ENCODE results near the gene ASCL2.
"Not testable (repeated sequence)": the region's sequence is repeated elsewhere in the genome, so short reads cannot be mapped to it uniquely, and the experiment has no call there.

The ASCL2 gene

DNA sequence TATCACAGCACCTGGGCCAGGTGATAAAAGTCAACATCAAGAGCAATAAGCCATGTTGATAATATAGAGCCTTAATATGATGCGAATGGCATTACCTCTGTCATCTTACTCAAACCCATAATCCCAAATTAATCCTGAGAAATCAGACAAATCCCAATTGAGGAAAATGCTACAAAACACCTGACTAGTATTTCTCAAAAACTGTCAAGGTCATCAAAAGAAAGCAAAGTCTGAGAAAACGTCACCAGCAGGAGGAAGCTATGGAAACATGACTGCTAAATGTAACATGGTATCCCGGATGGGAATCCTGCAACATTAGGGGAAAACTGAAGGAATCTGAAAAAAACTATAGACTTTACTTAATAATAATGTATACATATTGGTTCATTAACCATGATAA lies 29.6 kb downstream of the ASCL2 start:
- TF ChIP-seq, protein P1, sequence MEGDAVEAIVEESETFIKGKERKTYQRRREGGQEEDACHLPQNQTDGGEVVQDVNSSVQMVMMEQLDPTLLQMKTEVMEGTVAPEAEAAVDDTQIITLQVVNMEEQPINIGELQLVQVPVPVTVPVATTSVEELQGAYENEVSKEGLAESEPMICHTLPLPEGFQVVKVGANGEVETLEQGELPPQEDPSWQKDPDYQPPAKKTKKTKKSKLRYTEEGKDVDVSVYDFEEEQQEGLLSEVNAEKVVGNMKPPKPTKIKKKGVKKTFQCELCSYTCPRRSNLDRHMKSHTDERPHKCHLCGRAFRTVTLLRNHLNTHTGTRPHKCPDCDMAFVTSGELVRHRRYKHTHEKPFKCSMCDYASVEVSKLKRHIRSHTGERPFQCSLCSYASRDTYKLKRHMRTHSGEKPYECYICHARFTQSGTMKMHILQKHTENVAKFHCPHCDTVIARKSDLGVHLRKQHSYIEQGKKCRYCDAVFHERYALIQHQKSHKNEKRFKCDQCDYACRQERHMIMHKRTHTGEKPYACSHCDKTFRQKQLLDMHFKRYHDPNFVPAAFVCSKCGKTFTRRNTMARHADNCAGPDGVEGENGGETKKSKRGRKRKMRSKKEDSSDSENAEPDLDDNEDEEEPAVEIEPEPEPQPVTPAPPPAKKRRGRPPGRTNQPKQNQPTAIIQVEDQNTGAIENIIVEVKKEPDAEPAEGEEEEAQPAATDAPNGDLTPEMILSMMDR (conservative IDR thresholded peaks at IDR 0.05; ENCODE audit: control insufficient read depth, insufficient read depth, low read depth, low read length) = no peak
- DNase-seq (ENCODE audit: low read depth) = no peak
- no peak overlapping the region for H3K4me3 ChIP-seq (ENCODE audit: control insufficient read depth, low read depth, low read length)

DNA sequence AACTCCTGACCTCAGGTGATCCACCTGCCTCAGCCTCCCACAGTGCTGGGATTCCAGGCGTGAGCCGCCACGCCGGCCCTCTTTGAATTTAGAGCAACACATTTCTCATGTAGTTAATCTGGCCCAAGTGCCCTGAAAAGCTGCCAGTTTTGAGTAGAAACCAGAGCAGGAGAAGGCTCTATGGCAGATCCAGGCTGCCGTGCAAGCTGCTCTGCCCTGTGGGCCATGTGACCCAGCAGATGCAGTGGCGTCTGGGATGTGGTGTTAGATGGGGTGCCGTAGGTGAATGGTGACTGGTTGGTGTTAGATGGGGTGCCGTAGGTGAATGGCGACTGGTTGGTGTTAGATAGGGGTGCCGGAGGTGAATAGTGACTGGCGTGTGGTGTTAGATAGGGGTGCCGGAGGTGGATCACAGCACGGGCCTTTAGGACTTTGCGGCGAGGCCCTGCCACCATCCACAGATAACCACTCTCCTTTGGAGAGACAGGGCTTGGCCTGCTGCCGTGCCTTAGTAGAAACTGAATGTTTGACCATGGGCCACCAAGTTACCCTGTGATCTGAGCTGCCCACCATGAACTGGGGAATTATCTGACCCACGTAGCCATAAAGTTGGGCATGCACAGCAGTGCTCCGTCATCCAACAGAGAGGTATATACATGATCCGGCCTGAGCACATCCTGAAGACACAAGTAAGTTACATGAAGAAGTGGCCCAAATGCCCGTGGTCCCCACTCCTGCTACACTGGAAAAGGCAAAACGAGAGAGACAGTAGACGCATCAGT lies 32.7 kb downstream of the ASCL2 start:
- TF ChIP-seq, protein P1 (conservative IDR thresholded peaks at IDR 0.05; ENCODE audit: control insufficient read depth, insufficient read depth, low read depth, low read length) = no peak
- no peak for DNase-seq (ENCODE audit: low read depth)
- no peak overlapping the region for H3K4me3 ChIP-seq (ENCODE audit: control insufficient read depth, low read depth, low read length)

DNA sequence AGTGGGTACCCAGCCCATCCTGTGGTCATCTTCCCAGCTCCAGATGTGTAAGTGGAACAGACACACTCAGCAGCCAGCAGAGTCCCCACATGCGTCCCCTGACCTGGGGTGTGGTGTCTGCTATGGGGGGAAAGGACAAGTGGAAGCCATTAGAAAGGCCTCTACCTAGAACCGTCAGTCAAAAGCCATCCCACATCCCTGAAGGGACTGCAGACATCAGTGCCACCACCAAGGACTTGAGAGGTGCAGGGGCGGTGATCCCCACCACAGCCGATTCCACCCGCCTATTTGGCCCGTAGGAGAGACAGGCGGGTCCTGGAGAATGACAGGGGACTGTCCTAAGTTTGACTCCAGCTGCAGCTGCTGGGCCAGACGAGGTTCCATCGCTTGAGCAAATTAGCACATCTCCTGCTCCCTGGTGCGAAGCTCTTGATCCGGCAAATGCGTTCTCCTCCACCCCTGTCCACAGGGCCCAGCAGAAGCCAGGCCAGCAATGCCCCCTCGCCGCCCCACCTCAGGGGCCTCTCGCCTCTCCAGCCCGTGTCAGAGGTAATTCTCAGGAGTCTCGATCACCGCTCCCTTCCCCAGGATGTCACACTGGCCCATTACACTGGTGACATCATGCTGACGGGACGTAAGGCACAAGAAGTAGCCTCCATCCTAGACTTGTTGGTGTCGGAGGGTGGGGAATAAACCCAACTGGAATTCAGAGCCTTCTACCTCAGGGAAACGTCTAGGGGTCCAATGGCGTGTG lies 33.8 kb downstream of the ASCL2 start:
- not testable (repeated sequence) for DNase-seq (ENCODE audit: low read depth); H3K4me3 ChIP-seq (ENCODE audit: control insufficient read depth, low read depth, low read length)

DNA sequence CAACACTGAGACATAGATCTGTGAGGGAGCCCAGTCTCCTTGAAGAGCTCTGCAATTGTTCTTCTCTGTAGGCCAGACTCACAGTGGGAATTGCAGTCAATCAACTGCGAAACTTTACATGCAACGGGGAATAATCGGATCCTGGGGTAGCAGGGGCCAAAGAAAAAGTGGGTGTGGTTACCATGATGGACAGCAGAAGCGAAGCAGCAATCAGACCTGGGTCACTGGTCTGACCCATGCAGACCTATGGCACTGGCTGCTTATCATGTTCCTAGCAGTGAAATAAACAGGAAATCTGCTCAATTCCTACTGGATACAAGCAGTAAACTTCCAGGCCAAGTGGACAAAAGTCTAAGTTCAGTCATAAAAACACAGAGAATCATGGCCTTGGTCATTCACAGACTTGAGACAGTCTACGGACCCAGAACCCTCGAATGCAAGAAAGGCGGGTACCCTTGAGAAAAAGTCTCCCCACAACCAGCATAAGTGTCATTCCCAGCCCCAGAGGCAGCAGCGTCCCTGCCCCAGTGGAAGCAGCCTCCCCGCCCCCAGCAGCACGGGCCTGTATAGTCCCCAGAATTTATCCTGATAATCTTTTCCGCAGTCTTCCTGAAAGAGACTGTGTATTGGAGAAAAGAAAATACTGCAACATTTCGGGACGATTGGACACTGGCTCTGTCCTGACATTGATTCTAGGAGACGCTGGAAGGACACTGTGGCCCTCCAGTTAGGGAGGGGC lies 34.6 kb downstream of the ASCL2 start:
- TF ChIP-seq, protein P1 (conservative IDR thresholded peaks at IDR 0.05; ENCODE audit: control insufficient read depth, insufficient read depth, low read depth, low read length) = no peak
- no peak for DNase-seq (ENCODE audit: low read depth)
- no peak overlapping the region for H3K4me3 ChIP-seq (ENCODE audit: control insufficient read depth, low read depth, low read length)

DNA sequence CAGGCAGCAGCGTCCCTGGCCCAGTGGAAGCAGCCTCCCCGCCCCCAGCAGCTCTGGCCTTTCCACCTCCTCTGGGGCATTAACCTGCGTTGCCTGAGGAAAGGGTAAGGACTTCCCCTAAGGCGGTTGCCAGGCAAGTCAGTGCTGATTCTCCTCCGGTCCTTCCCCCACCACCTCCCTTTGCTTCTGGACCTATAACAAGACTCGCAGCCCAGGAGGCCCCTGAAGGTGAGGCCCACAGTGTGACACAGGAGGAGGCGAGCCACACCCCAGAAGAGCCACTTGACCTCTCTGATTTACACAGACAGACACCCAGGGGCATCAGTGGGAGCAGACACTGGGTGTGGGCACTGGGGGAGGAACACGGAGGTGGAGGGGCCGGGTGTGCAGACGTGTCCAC lies 35.4 kb downstream of the ASCL2 start:
- TF ChIP-seq, protein P1 (conservative IDR thresholded peaks at IDR 0.05; ENCODE audit: control insufficient read depth, insufficient read depth, low read depth, low read length) = no peak
- H3K4me3 ChIP-seq (ENCODE audit: control insufficient read depth, low read depth, low read length) = no peak overlapping the region
- DNase-seq (ENCODE audit: low read depth) = no peak

DNA sequence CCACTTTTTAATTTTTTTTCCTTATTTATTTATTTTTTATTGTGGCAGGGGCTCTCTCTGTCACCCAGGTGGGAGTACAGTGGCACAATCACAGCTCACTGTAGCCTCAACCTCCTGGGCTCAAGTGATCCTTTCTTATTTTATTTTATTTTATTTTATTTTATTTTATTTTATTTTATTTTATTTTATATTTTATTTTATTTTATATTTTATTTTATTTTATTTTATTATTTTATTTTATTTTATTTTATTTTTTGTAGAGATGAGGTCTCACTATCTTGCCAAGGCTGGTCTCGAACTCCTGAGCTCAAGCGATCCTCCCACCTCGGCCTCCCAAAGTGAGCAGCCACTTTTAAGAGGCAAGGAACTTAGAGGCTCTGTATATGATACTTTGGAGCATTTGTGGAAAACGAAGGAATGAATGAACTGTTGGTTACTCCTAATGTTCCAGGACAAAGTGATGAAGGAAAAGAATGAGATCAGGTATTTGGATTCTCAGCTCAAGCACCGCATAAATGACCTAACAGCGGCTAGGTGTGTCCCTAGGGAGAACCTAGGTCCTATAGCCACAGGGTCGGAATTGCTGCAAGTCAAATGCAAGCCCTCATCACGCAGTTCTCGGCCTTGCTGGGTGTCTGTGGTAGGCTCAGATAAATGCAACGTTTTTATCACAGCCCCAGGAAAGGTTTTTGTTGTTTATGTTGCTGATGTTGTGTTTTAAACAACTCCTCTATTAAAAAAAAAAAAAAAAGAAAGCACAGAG lies 36.5 kb downstream of the ASCL2 start:
- DNase-seq (ENCODE audit: low read depth) = no peak
- TF ChIP-seq, protein P1 (conservative IDR thresholded peaks at IDR 0.05; ENCODE audit: control insufficient read depth, insufficient read depth, low read depth, low read length) = no peak
- no peak overlapping the region for H3K4me3 ChIP-seq (ENCODE audit: control insufficient read depth, low read depth, low read length)

Data from fibroblast of mammary gland (primary cell).